Measurements from ENCODE around the gene MAPK7. TPM values are rescaled to one million over a fixed set of nuclear protein-coding genes. Genes with fewer than 3 reads are reported as not detected.

MAPK7 gene
- total RNA-seq, 2 experiments from 2014 or later = 8.7 to 10.7 TPM

DNA sequence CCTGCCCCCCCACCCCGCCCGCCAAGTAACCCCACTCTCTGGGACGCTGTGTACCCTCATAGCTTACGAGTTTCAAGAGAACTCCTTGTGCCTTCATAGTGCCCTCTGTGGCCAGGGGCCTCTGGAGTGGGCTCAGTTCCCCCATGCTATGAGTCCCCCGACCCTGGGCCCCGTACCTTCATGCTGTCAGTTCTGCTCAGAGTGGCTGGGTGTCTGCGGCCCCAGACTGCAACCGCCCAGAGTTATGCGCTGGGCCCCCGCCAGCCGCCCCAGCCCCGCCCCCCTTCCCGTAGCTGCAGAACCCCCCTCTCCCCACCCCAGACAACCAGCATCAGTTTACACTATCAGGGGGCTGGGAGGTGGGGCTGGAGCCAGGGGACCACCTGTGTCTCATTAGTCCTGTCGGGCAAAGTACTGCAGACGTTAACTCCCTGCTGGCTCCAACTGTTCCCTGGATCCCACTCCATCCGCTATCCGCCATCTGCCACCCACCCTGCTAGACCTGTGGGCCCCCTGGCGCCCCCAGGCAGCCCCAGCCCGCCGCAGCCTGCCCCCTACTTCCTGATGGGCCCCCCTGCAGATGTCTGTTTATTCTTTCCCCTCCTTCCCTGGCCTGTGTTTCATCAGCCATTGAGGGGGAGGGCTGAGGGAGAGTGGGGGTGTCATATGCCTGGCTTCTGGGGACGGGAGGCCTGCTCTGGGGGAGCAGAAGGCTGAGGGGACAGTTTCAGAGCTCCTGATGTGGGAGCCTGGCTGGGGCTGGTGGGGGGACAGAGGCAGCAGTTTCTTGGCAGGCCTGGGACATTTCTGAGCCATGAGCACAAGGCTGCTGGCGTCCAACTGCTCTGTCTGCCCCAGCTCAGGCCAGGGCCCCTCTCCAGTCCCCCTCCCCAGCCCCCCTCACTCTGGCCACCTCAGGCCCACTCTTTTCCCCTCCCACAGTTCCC lies 8.9 kb downstream of the MAPK7 start, which contains the start of gene MFAP4:
Gene MFAP4, minus strand, starts transcription at position 217 of the 947 bp plus-strand sequence. Its CDS starts 35 bp downstream, at position 182.
- DNase-seq = no peak
- no peaks in the 10 kb centered on the region for H3K9me3 Mint-ChIP-seq
- CTCF ChIA-PET = no interaction called here
- peaks cover 1% of the 10 kb centered on the region for H3K36me3 Mint-ChIP-seq (ENCODE audit: low read depth)
- H3K27me3 Mint-ChIP-seq (ENCODE audit: low read depth) = no peaks in the 10 kb centered on the region
- no peaks in the 10 kb centered on the region for H3K4me1 Mint-ChIP-seq (ENCODE audit: low read depth)
- H3K27ac Mint-ChIP-seq = no peak within 1 kb of the TSS
- intact Hi-C loops (cut with micrococcal nuclease) = no loop called here
- no peak within 1 kb of the TSS for H3K4me3 Mint-ChIP-seq

DNA sequence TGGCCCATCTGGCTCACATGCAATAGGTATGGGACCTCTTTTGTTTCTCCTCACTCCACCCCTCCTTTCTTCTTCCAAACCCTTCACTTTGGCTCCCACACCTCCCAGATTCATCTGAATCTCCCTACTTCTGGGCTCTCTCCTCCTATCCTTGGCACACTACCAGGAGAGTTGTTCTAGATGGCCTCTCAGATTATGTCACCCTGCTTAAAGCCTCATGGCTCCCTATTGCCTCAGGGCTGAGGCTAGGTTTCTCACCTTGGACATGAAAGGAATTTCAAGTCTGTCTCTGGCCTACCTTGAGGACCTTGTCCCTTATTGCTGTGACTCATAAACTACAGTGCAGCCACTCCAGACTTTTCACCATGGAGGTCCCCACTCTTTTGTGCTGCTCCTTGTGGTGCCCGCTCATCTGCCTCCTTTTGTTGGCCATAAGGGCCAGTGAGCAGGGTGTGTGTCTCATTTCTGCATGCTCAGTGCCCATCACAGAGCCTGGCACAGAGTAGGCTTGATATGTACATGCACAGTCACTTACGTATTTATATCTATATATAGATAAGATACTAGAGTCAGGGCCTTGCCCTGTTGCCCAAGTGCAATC lies 9.7 kb downstream of the MAPK7 start:
- Mint-ChIP-seq H3K27me3 (ENCODE audit: low read depth) (no peaks in the 10 kb centered on the region), H3K9me3 (no peaks in the 10 kb centered on the region), H3K4me3 (no peak overlapping the region), H3K27ac (no peak overlapping the region), H3K36me3 (ENCODE audit: low read depth) (peaks cover 1% of the 10 kb centered on the region), H3K4me1 (ENCODE audit: low read depth) (no peaks in the 10 kb centered on the region)
- intact Hi-C loops (cut with micrococcal nuclease) = no loop called here
- CTCF ChIA-PET = interaction anchor here (1.0 kb wide), 1 partner anchor 10 kb away, joined by 3 read pairs; the partner anchor contains the start of gene MAPK7
- DNase-seq = no peak

GRCh38 chr17:19388791-19389785 lies 10.8 kb downstream of the MAPK7 start:
- DNase-seq = no peak
- Mint-ChIP-seq H3K36me3 (ENCODE audit: low read depth) (no peaks in the 10 kb centered on the region), H3K27me3 (ENCODE audit: low read depth) (no peaks in the 10 kb centered on the region), H3K4me1 (ENCODE audit: low read depth) (no peaks in the 10 kb centered on the region), H3K4me3 (no peak overlapping the region), H3K9me3 (no peaks in the 10 kb centered on the region), H3K27ac (no peak overlapping the region)
- CTCF ChIA-PET = interaction anchor here (1.0 to 1.4 kb wide), 3 partner anchors 11 to 59 kb away, joined by 3 to 5 read pairs (median 3); partner anchors contain the start of genes B9D1 and MAPK7
- intact Hi-C loops (cut with micrococcal nuclease) = no loop called here

DNA sequence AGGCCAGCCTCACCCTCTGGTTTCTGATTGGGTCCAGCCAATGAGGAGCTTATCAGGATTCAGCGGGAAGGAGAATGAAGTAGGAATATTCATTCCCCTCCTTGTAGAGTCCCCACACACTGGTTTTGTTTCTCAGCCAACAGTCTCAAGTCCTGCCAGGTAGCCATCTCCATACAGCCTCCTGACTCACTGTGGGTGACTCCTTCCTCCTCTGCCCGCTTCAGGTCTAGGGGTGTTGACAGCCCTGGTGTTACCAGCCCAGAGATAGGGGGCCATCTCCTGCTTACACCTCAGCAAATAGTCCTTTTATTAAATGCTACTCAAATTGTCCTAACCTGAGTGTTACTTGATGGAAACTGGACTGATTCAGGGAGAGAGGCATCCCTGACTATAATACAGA lies 12.7 kb downstream of the MAPK7 start:
- DNase-seq = no peak
- Mint-ChIP-seq H3K27ac (no peak overlapping the region), H3K27me3 (ENCODE audit: low read depth) (no peaks in the 10 kb centered on the region), H3K36me3 (ENCODE audit: low read depth) (no peaks in the 10 kb centered on the region), H3K9me3 (no peaks in the 10 kb centered on the region), H3K4me1 (ENCODE audit: low read depth) (no peaks in the 10 kb centered on the region), H3K4me3 (no peak overlapping the region)
- CTCF ChIA-PET = no interaction called here
- intact Hi-C loops (cut with micrococcal nuclease) = no loop called here

DNA sequence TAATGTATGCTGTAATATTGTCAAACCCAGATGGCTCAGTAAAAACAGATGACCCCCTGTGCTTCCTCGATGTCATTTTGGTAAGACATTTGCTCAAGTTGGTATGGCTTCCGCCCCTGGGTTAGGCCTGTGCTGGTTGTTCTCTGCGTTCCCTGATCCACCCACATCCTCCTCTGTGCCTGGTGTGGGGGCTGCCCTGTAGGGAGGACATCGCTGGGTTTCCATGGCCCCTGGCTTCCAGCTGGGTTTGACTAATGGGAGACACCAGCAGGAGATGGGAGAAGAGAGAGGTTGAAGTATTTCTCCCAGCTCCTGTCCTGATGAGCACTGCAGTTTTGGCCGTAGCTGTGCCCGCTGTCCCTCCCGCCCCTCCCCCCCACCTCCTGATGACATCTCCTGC lies 13.1 kb downstream of the MAPK7 start:
- H3K36me3 Mint-ChIP-seq (ENCODE audit: low read depth) = no peaks in the 10 kb centered on the region
- intact Hi-C loops (cut with micrococcal nuclease) = no loop called here
- CTCF ChIA-PET = no interaction called here
- H3K27me3 Mint-ChIP-seq (ENCODE audit: low read depth) = no peaks in the 10 kb centered on the region
- no peak overlapping the region for H3K4me3 Mint-ChIP-seq
- no peak overlapping the region for H3K27ac Mint-ChIP-seq
- no peaks in the 10 kb centered on the region for H3K9me3 Mint-ChIP-seq
- no peak for DNase-seq
- H3K4me1 Mint-ChIP-seq (ENCODE audit: low read depth) = no peaks in the 10 kb centered on the region

GRCh38 chr17:19392303-19392702 lies 14.0 kb downstream of the MAPK7 start:
- Mint-ChIP-seq H3K36me3 (ENCODE audit: low read depth) (no peaks in the 10 kb centered on the region), H3K4me1 (ENCODE audit: low read depth) (no peaks in the 10 kb centered on the region), H3K27me3 (ENCODE audit: low read depth) (no peaks in the 10 kb centered on the region), H3K4me3 (no peak overlapping the region), H3K9me3 (no peaks in the 10 kb centered on the region), H3K27ac (no peak overlapping the region)
- intact Hi-C loops (cut with micrococcal nuclease) = no loop called here
- no peak for DNase-seq
- CTCF ChIA-PET = no interaction called here

- H3K27me3 Mint-ChIP-seq (ENCODE audit: low read depth) = no peaks in the 10 kb centered on the region
- DNase-seq = no peak
- H3K4me1 Mint-ChIP-seq (ENCODE audit: low read depth) = no peaks in the 10 kb centered on the region
- no peak overlapping the region for H3K27ac Mint-ChIP-seq
- no peaks in the 10 kb centered on the region for H3K36me3 Mint-ChIP-seq (ENCODE audit: low read depth)
- H3K4me3 Mint-ChIP-seq = no peak overlapping the region
- intact Hi-C loops (cut with micrococcal nuclease) = no loop called here
- CTCF ChIA-PET = interaction anchor here (0.5 to 1.2 kb wide), 3 partner anchors 12 to 80 kb away, joined by 3 read pairs; partner anchors contain the start of gene B9D1
- H3K9me3 Mint-ChIP-seq = no peaks in the 10 kb centered on the region
Measured at GRCh38 chr17:19397556-19398041, 19.3 kb downstream of the MAPK7 start.

DNA sequence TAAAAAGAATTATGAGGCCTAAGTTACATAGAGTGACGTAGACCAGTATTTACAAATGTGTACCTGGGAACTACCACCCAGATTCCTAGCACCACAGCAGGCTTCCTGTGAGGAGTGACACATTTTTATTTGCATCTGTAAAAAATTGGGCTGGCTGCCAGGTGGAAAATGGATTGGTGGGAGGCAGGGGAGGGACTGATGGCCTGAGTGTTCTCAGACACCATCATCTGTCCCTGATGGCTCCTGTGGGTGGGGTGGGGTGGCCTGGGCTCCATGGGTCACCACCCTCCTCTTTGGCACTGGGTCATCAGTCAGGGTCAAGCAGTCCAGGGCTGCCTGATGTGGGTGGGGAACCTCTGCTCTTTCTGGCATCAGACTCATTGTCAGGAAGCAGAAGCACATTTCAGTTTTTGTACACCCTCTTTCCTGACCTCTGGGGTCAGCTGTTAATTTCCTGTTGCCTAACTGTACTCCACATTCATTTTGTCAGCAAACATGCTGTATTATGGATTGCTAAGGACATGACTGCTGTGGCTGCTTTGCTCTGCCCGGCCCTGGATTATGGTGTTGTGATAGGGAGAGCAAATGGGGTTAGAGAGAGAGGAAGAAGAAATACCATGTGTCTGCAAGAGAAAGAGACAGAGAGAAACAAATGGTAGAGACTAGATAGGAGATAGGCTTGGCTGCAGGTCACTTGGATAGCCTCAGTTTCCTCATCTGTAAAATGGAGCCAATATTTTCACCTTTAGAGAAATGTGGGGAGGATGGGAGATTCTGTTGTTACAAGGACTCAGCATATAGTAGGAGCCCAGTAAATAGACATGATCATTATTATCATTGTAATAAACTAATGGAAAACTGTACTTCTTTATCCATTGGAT lies 20.2 kb downstream of the MAPK7 start:
- H3K36me3 Mint-ChIP-seq (ENCODE audit: low read depth) = no peaks in the 10 kb centered on the region
- no peak for DNase-seq
- H3K4me1 Mint-ChIP-seq (ENCODE audit: low read depth) = no peaks in the 10 kb centered on the region
- no peaks in the 10 kb centered on the region for H3K9me3 Mint-ChIP-seq
- H3K27ac Mint-ChIP-seq = no peak overlapping the region
- intact Hi-C loops (cut with micrococcal nuclease) = no loop called here
- H3K4me3 Mint-ChIP-seq = no peak overlapping the region
- H3K27me3 Mint-ChIP-seq (ENCODE audit: low read depth) = no peaks in the 10 kb centered on the region
- CTCF ChIA-PET = interaction anchor here (1.2 kb wide), 1 partner anchor 36 kb away, joined by 3 read pairs; the partner anchor contains the start of gene B9D1

DNA sequence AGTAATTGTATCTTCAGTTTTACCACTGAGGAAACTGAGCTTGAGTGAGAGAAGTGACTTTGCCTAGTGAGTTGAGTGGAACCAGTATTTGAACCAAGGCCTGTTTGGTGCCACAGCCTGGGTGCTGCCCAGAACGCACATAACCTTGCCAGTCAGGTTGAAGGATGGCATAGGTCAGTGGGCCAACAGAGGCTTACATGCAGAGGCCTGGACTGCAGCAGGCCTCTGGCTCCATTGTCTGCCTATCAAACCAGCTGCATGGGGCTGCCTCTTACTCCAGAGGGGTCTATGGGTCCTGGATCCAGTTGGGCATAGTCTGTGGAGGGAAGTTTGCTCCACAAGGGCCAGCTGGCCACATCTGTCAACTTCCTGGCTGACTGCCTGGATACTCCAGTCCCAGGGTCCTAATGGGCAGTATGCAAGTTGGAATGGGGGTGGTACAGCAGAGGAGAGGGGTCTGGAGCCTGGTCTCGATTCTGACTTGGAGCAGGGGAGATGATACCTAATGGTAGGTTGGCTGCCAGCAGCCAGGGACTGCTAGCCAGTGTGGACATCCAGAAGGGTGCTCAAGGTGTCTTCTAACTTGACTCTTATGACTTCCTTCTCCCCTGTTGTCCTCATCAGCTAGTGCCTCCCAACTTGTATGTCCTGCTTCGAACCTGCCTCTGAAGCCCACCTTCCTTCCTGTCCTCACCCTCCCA lies 21.6 kb downstream of the MAPK7 start:
- H3K9me3 Mint-ChIP-seq = no peaks in the 10 kb centered on the region
- H3K27me3 Mint-ChIP-seq (ENCODE audit: low read depth) = no peaks in the 10 kb centered on the region
- no peak overlapping the region for H3K4me3 Mint-ChIP-seq
- CTCF ChIA-PET = no interaction called here
- no peak overlapping the region for H3K27ac Mint-ChIP-seq
- intact Hi-C loops (cut with micrococcal nuclease) = no loop called here
- no peaks in the 10 kb centered on the region for H3K36me3 Mint-ChIP-seq (ENCODE audit: low read depth)
- no peak for DNase-seq
- no peaks in the 10 kb centered on the region for H3K4me1 Mint-ChIP-seq (ENCODE audit: low read depth)

GRCh38 chr17:19401321-19402010 lies 23.2 kb downstream of the MAPK7 start:
- H3K36me3 Mint-ChIP-seq (ENCODE audit: low read depth) = no peaks in the 10 kb centered on the region
- CTCF ChIA-PET = interaction anchor here (0.6 kb wide), 1 partner anchor 260 kb away, joined by 3 read pairs; no protein-coding TSS in a partner anchor
- H3K4me1 Mint-ChIP-seq (ENCODE audit: low read depth) = no peaks in the 10 kb centered on the region
- H3K9me3 Mint-ChIP-seq = no peaks in the 10 kb centered on the region
- no peaks in the 10 kb centered on the region for H3K27me3 Mint-ChIP-seq (ENCODE audit: low read depth)
- H3K4me3 Mint-ChIP-seq = no peak overlapping the region
- intact Hi-C loops (cut with micrococcal nuclease) = no loop called here
- no peak overlapping the region for H3K27ac Mint-ChIP-seq
- DNase-seq = no peak
